Right atrium auricular region (tissue), 2 donors: Measurements from ENCODE around the gene GRIP2. TPM values are rescaled to one million over a fixed set of nuclear protein-coding genes. Genes with fewer than 3 reads are reported as not detected.

ENCODE experiments used
- DNase-seq: peaks from one replicate; pipeline ENCODE4 v3.0.0-alpha.2; 2019; ENCODE audit warnings: low spot score
- H3K27ac ChIP-seq, 2 donors: fragments of 200-600 bp; sonication (generic); 1 replicate in 1 of 2; 2 replicates in 1 of 2; pipeline ENCODE4 v1.5.1; 2016 to 2019
- H3K27me3 ChIP-seq, 2 donors: fragments of 200-600 bp; sonication (generic); one replicate each; pipeline versions ENCODE4 v1.5.1 to v1.6.0; 2017 to 2019
- H3K36me3 ChIP-seq: fragments of 200-600 bp; sonication (generic); one replicate; pipeline ENCODE4 v1.5.1; 2016
- H3K4me1 ChIP-seq, 2 donors: fragments of 200-600 bp; sonication (generic); one replicate each; pipeline versions ENCODE4 v1.5.1 to v1.6.0; 2017 to 2019
- H3K4me3 ChIP-seq, 2 donors: fragments of 200-600 bp; sonication (generic); 1 replicate in 1 of 2; 2 replicates in 1 of 2; pipeline ENCODE4 v1.5.1; 2017 to 2019; ENCODE audit warnings: mild to moderate bottlenecking in 1 of 2, moderate library complexity in 1 of 2
- H3K9me3 ChIP-seq, 2 donors: fragments of 200-600 bp; sonication (generic); one replicate each; pipeline ENCODE4 v1.5.1; 2019
- CTCF ChIP-seq, 2 donors: fragments of 200-600 bp; sonication (generic); IDR thresholded peaks; one replicate each; pipeline ENCODE4 v1.5.1; 2019; ENCODE audit warnings: antibody characterized with exemption in 2 of 2
- total RNA-seq, 2 donors: library from RNA; depleted of rRNA; stranded (reverse); fragments of >200 nt; gene quantifications; one replicate each; pipeline ENCODE4 v1.1.0, GENCODE V29; 2016

Gene GRIP2
- total RNA-seq, 2 donors from 2014 or later: 7.1 to 13.2 TPM

GRCh38 chr3:14476583-14477265, 63.4 kb downstream of the GRIP2 start:
- Histone ChIP-seq H3K9me3 (no peaks in the 10 kb centered on the region), H3K4me3 (no peak overlapping the region), H3K27me3 (no peaks in the 10 kb centered on the region), H3K27ac (no peak overlapping the region), H3K36me3 (peaks cover 46% of the 10 kb centered on the region), H3K4me1 (peaks cover 0 to 39% of the 10 kb centered on the region in 2 donors)
- TF ChIP-seq CTCF (IDR thresholded peaks at IDR 0.05): no peak
- no peak for DNase-seq

- DNase-seq: no peak
- peaks cover 0 to 28% of the 10 kb centered on the region in 2 donors for H3K4me1 ChIP-seq
- H3K36me3 ChIP-seq: peaks cover 36% of the 10 kb centered on the region
- no peaks in the 10 kb centered on the region for H3K9me3 ChIP-seq
- no peak for TF ChIP-seq CTCF (IDR thresholded peaks at IDR 0.05)
- no peaks in the 10 kb centered on the region for H3K27me3 ChIP-seq
- no peak overlapping the region for H3K4me3 ChIP-seq
- no peak overlapping the region for H3K27ac ChIP-seq
Observed at GRCh38 chr3:14475621-14476020, 64.5 kb downstream of the GRIP2 start.

- H3K9me3 ChIP-seq: no peaks in the 10 kb centered on the region
- no peak overlapping the region for H3K4me3 ChIP-seq
- peaks cover 33% of the 10 kb centered on the region for H3K36me3 ChIP-seq
- no peak for DNase-seq
- no peak overlapping the region for H3K27ac ChIP-seq
- TF ChIP-seq CTCF (IDR thresholded peaks at IDR 0.05): no peak
- peaks cover 0 to 18% of the 10 kb centered on the region in 2 donors for H3K4me1 ChIP-seq
- no peaks in the 10 kb centered on the region for H3K27me3 ChIP-seq
Observed at GRCh38 chr3:14474363-14475081, 65.6 kb downstream of the GRIP2 start.

GRCh38 chr3:14473411-14473891, 66.7 kb downstream of the GRIP2 start:
- no peak overlapping the region for H3K4me3 ChIP-seq
- no peak for TF ChIP-seq CTCF (IDR thresholded peaks at IDR 0.05)
- no peak for DNase-seq
- no peak overlapping the region for H3K27ac ChIP-seq
- H3K9me3 ChIP-seq: no peaks in the 10 kb centered on the region
- H3K27me3 ChIP-seq: no peaks in the 10 kb centered on the region
- H3K4me1 ChIP-seq: peaks cover 0 to 12% of the 10 kb centered on the region in 2 donors
- H3K36me3 ChIP-seq: peaks cover 28% of the 10 kb centered on the region

- peaks cover 25% of the 10 kb centered on the region for H3K36me3 ChIP-seq
- H3K4me3 ChIP-seq: no peak overlapping the region
- no peak for DNase-seq
- H3K4me1 ChIP-seq: peaks cover 0 to 12% of the 10 kb centered on the region in 2 donors
- H3K27me3 ChIP-seq: no peaks in the 10 kb centered on the region
- no peaks in the 10 kb centered on the region for H3K9me3 ChIP-seq
- no peak overlapping the region for H3K27ac ChIP-seq
- no peak for TF ChIP-seq CTCF (IDR thresholded peaks at IDR 0.05)
Observed at GRCh38 chr3:14472471-14473351, 67.4 kb downstream of the GRIP2 start.
